ENCODE measurements around the gene SHC2.
"Not testable (repeated sequence)": the region's sequence is repeated elsewhere in the genome, so short reads cannot be mapped to it uniquely, and the experiment has no call there.

Gene SHC2

GRCh38 chr19:422917-423226, 38.0 kb downstream of the SHC2 start:
- DNase-seq (ENCODE audit: low read depth), result not testable (repeated sequence)

- no peak for DNase-seq (ENCODE audit: low read depth)
Measured at GRCh38 chr19:422213-422916, 38.5 kb downstream of the SHC2 start.

DNA sequence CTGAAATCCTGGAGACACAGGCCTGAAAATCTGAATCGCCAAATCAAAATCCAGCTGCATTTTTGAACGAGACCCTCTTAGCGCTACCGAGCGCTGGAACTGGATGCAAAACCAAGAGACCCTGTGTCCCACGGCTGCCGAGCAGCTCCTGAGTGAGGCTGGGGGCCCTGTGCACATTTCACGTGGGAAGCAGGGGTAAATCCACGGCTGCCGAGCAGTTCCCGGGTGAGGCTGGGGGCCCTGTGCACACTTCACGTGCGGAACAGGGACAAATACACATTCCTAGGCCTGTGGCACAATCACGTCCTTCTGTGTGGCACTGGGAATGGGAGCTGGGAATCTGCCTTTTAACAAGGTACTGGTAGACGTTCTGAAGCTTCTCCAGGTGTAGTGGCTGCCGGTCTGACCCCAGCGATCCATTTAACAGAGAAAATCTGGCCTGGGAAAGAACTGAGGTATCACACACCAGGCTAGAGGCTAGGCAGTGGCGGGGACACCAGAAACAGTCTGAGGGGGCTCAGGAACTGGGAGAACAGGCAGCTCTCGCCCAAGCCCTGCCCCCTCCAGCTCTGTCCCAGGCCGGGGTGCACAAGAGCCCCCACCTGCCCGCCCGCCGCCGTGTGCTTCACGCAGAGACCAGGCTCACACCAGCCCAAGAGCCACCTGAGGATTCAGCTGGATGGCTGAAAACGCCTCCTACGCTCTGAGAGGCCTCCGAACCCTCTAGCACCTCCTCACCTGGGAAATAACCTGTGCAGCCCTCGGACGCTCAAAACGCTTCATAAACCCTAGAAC, 40.9 kb downstream of the SHC2 start:
- DNase-seq (ENCODE audit: low read depth), result no peak

- no peak for DNase-seq (ENCODE audit: low read depth)
Measured at GRCh38 chr19:418761-419671, 41.8 kb downstream of the SHC2 start.

- no peak for DNase-seq (ENCODE audit: low read depth)
Measured at GRCh38 chr19:416416-416815, 44.4 kb downstream of the SHC2 start.

DNA sequence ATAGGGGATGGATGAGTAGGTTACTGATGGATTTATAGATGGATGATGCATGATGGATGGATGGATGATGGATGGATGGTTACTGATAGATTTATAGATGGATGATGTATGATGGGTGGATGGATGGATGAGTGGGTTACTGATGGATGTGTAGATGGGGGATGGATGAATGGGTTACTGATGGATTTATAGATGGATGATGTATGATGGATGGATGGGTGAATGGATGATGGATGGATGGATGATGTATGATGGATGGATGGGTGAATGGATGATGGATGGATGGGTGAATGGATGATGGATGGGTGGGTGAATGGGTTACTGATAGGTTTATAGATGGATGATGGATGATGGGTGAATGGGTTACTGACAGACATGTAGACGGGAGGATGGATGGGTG, 45.5 kb downstream of the SHC2 start:
- no peak for DNase-seq (ENCODE audit: low read depth)

DNA sequence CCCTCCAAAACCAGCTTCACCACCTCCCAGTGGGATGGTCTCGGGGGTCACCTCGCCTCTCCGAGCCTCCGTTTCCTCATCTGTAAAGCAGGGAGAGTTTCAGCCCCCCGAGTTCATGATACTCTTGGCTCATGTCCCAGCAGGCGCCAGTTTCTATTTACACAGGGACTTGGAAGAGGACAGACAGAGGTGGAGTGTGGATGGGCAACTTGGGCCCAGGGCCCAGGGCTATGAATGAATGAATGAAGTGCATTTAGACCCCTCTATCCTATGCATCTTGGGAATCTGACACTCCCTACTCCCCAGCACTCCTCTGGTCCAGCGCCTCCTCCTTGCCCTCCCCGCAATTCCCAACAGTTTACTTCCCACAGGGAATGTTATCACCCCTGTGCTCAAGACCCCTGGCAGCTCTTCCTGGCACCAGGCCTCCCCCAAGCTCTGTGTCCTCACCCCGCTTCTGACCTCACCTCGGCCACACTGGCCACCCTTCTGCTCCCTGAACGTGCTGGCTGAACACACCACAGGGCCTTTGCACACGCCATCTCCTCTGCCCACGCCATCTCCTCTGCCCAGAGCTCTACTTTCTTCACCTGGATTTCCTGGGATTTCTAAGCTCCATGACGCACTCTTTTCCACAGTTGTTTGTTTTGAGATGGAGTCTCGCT, 46.9 kb downstream of the SHC2 start:
- DNase-seq (ENCODE audit: low read depth), result no peak

- DNase-seq (ENCODE audit: low read depth), result no peak
Measured at GRCh38 chr19:412356-413355, 48.2 kb downstream of the SHC2 start.

- no peak for DNase-seq (ENCODE audit: low read depth)
Measured at GRCh38 chr19:411723-412355, 49.0 kb downstream of the SHC2 start.

DNA sequence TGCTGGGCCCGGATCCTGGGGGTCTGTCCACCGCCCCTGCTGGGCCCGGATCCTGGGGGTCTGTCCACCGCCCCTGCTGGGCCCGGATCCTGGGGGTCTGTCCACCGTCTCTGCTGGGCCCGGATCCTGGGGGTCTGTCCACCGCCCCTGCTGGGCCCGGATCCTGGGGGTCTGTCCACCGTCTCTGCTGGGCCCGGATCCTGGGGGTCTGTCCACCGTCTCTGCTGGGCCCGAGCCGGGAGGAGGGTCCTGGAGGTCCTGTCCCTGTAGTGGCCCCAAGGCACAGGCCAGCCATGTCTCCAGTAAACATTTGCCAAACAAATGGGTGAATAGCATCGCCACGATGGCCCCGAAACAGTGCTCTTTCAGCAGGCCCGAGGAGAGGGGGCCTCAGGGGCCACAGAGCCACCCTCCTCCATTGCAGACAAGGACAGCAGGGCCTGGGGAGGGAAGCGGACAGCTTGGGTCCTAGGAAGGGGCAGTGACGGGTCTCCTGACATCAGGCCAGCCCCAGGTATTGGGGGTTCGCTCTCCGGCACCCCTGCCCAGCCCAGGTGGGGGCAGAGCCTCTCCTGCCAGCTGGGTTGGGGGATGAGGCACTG, 49.6 kb downstream of the SHC2 start:
- DNase-seq (ENCODE audit: low read depth), result not testable (repeated sequence)

DNA sequence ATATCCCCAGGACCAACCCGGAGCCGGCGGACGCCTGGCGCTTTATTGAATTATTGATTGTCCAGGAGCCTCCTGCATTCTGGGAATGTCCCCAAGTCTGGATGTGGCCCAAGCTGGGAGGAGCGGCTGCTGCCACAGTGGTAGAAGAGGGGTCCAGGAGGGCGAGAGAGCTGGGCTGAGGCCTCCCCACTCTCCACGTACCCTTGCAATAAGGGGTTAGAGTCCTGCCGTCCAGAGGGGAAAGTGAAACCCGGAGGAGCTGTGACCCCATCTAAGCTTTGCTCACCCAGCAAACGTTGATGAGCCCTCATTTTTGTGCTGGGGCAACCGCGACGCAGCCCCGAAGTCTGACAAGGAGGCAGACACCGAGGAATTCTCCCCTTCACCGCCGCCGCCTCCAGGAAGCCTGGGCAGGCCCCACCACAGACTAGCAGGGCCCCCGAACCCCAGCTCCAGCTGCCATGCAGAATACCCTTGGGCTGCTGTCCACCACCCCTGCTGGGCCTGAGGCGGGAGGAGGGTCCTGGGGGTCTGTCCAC, 50.5 kb downstream of the SHC2 start:
- DNase-seq (ENCODE audit: low read depth), result no peak

GRCh38 chr19:409516-410242, 51.2 kb downstream of the SHC2 start:
- DNase-seq (ENCODE audit: low read depth), result no peak

- no peak for DNase-seq (ENCODE audit: low read depth)
Measured at GRCh38 chr19:408902-409515, 51.8 kb downstream of the SHC2 start, which contains the start of gene C2CD4C. Gene C2CD4C (minus strand): TSS chr19:409147. CDS start chr19:408361, 786 bp downstream.

DNA sequence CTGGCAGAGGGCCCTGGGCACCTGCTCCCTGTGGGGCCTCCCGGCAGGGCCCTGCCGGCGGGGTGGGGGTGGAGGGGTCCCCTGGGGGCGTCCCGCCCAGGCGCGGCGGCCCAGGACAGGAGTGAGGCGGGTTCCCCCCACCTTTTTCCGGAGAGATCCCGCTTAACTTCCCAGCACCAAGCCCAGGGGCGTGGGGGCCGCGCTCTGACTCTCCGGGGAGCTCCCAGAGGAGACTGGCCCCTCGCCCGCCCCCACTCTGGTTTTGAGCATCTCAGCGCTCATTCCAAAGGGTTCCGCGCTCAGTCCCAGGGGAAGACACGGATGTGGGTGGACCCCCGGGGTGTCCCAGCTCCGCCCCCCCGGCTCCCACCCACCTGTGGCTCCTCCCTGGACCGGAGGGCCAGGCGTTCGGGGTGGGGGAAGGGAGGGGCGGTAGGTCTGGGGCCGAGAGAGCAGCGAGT, 52.4 kb downstream of the SHC2 start:
- DNase-seq (ENCODE audit: low read depth), result no peak

DNA sequence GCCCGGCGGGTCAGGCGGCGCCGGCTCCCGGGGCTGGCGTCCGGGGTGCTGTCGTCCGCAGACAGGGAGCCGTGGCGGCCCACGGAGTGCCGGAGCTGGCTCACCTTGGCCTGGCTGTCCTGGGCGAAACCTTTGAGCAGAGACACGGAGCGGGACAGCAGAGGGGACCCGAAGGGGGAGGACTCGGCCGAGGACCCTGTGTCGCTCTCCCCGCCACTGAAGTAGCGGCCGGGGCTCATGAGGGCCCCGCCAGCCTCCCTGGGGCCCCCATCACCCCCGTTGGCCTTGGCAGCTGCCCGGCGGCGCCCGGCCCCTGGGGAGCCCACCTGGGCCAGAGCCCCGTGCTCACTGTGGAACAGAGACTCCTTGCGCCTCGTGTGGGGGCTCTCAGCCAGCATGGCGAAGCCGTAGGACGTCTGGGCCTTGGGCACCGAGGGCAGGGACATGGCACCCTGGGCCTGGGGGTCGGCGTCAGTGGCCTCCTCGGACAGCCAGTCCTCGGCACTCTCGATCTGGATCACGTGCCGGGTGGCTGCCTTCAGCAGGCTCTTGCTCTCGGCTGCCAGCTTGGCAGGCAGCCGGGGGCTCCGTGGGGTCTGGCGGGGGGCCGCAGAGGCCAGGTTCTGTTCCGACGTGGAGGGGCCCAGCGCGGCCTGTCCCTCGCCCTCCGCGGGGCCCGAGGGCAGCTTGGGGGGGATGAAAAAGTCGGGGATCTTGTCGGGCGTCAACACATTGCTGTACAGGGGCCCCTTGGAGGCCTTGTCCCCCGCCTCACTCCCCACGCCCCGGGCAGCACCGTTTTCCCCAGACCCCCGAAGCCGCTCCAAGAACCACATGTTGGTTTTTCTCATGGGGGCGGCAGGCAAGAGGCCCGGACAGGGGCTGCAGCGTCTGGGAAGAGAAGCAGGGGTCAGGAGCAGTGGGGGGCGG, 53.1 kb downstream of the SHC2 start:
- DNase-seq (ENCODE audit: low read depth), result no peak

DNA sequence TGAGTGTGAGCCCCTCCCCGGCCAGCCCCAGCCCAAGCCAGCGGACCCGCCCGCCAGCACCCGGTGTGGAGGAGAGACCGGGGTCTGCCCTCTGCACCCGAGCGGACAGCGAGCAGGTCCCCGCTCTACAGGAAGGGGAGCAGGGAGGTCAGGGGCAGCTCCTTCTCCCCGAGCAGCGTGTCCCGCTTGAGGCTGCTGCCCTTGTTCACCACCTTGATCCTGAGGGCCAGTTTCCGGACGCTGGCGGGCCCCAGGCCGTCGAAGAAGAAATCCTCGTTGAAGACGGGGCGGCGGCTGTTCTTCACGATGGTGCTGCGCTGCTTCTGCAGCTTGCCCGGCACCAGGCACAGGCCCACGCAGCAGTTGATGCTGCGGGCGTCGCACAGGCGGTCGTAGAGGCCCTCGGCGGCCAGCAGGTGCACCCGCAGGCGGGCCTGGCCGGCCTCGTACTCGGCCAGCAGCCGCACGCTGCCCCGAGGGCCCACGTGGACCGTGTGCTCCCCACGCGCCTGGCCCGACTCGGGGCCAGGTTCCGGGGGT, 53.8 kb downstream of the SHC2 start:
- DNase-seq (ENCODE audit: low read depth), result no peak

All from stimulated activated CD8-positive, alpha-beta memory T cell treated with anti-CD3 and anti-CD28 coated beads, Interleukin-7, amount 100 ng/mL, for 24 hours (primary cell).